Measurements from ENCODE around the gene ZFPM1.
"Not testable (repeated sequence)": the region's sequence is repeated elsewhere in the genome, so short reads cannot be mapped to it uniquely, and the experiment has no call there.

Gene ZFPM1

DNA sequence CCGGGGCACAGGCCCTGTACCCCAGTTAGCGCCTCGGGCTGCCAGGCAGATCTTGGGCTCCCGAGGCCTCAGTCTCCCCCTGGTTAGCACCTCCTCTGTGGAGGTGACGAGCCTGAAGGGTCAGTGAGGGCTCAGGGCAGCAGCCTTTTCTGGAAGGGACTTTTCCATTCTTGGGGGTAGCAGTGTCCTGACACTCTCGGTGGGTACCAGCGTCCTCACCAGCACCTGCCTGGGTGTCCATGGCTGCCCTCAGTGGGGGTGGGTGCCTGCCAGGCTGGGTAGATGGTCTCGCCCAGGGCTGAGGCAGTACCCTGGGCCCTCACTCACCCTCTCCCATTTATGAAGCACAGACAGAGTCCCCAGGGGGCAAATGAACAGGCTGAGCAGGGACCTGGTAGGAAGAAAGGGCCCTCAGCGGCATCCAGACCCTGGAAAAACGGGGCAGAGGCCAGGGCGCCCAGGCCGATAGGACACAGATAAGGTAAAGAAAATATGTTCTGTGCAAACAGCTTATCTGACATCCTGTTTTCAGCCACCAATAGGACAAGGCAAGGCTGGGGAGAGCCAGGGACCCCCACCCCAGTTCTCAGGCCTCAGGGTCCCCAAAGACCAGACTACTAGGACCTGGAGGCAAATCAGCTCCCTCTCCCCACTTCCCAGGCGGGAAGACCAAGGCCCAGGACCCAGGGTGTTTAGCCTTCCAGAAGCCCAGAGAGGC, 50.9 kb downstream of the ZFPM1 start:
- no peak for DNase-seq

GRCh38 chr16:88504489-88505404, 51.7 kb downstream of the ZFPM1 start:
- peak; percentile 19 for DNase-seq

DNA sequence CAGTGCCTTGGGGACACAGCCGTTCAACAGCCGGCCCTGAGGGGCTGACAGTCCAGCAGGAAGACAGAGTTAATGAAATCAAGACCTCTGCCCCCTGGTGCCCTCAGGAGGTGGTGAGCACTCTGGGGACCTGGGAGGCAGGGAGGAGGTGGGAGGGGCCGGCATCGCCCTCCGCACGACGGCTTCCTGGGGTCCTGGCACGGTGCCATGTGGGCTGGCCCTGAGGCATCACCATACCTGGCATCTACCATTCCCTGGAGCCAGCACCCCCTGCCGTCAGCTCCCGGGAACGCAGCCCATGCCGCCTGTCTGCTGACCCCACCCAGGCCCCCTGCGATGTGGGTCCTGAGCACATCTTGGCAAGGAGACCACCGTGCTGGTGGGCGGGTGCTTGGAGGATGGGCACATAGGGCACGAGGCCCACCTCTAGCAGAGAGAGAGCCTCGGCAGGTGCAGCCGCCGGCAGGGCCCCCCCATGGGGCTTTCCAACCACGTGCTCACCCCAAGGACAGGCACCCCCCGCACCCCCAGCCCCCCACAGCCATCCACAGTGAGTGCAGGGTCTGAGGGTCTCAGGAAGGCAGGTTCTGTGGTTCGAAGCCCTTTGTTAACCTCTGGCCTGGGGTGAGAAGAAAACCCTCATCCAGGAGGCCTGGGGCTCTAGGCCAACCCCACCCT, 52.5 kb downstream of the ZFPM1 start:
- no peak for DNase-seq

- no peak for DNase-seq
These were observed 53.6 kb downstream of the ZFPM1 start for GRCh38 chr16:88506723-88507122.

- no peak for DNase-seq
These were observed 54.2 kb downstream of the ZFPM1 start for GRCh38 chr16:88507231-88507743.

GRCh38 chr16:88508376-88508867, 55.3 kb downstream of the ZFPM1 start:
- DNase-seq = no peak

- DNase-seq = no peak
These were observed 56.0 kb downstream of the ZFPM1 start for GRCh38 chr16:88508868-88509748.

DNA sequence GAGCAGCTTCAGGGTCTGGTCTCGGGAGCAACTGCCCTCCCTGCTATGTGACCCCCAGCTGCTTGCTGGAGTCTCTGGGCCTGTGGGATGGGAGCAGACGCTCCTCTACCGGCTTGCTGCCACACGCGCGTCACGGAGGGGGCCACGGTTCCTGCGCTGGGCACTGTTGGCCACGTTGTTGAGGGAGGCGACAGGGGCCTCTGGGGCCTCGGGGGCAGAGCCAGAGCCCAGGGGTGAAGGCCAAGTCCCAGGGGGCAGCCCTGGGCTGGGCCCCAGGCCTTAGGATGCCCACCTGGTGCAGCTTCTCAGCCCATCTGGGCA, 56.6 kb downstream of the ZFPM1 start:
- DNase-seq = no peak

- no peak for DNase-seq
These were observed 57.3 kb downstream of the ZFPM1 start for GRCh38 chr16:88510091-88510994.

DNA sequence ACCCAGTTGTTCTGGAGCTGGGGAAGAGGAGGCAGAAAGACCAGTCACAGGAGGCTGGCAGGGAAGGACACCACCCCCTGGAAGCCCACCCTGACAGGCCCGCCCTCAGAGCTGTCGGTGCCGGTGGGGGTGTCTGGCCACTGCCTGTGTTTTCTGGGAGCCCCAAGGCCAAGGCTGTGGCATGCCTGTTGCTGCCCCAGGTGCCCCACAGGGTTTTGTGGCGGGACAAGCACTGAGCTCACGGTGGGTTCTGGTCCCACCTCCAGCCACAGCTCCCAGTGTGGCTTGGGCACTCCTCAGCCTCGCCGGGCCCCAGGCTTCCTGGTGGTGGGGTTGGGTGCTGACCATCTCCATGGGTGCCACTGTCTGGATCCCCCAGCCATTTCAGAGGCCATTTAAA, 58.0 kb downstream of the ZFPM1 start:
- DNase-seq = no peak

GRCh38 chr16:88511906-88512305, 58.8 kb downstream of the ZFPM1 start:
- no peak for DNase-seq

DNA sequence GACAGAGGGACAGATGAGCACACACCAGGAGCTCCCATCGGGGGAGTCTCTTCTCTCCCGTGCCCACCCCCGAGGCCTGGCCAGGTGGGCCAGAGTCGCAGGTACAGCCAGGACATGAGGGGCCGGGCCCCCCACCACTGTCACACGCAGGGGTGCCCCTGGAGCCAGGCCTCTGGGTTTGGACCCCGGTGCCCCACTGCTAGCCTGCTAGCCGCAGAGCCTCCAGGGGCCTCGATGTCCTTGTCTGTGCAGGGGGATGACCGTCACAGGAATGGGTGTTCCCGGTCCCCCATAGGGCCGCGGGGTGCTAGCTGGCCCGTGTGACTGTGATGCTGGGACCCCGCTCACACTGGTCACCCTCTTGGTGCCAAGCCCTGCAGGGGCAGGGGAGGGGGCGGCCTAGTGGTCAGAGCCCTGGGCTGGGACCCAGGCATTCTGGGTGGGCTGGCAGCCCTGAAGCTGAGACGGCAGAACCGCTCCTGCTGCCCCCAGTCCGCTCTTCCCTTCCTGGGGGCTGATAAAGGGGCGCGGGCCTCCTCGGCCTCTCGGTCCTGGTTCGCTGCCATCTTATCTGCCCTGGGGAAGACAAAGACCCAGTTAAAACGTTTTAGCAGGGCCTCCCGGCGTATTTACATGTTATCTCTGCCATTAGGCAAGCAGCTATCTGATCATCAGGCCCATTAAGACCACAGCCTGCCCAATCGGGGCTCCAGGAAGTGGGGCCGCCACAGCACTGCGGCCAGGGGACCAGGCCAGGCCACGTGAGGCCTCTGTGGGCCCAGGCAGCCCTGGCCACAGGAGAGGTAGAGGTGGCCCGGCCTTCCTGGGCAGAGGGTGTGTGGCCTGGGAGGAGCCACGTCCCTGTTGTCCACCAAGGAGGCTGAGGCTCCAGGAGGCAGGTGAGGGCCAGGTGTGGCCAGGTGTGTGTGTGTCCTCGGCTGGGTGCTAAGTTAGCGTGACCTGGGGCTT, 59.9 kb downstream of the ZFPM1 start:
- DNase-seq = no peak

DNA sequence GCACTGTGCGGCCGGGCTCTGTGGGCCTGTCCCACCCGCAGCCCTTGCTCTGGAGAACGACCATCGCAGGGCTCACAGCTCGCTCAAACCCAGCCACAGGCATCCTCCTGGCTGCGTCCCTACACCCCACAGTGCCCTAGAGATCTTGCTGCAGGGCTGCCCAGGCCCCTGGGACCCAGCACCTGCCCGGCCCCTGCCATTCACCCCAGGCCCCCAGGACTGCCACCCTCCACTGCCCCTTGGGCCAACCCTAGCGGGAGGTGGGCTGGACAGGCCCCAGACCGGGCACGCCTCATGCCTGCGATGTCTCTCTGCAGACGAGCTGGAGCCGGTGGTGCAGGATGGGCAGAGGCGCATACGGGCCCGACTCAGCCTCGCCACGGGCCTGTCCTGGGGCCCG, 61.0 kb downstream of the ZFPM1 start:
- no peak for DNase-seq

DNA sequence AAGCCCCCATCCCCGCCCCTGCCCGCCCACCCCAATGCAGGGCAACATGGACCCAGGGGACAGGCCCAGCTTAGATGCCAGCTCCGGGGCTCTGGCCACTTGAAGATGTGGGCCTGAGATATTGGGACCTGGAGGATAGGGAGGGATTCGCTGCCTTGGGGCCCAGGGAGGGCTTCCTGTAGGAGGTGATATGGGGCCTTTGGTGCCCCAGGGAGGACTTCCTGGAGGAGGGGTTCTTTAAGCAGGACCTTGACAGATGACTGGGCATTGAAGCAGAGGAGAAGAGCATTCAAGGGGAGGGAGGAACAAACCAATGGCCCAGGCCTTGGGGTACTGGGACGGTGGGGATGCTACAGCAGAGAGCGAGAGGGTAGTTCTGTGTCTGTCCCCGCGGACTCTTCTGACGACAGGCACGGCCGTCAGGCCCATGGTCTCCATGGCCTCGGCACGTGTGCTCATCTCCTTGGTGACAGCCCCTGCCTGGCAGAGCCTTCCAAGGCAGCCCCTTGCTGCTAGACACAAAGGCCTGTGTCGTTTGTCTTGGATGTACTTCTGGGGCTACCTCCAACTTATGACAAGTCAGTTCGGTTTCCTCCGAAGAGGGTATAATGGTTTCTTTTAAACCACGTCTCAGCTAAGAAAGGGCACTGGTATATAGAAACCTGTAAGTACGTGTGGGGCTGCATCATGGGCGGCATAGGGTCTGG, 61.6 kb downstream of the ZFPM1 start:
- no peak for DNase-seq

- no peak for DNase-seq
These were observed 62.3 kb downstream of the ZFPM1 start for GRCh38 chr16:88515371-88515770.

GRCh38 chr16:88515925-88516594, 63.0 kb downstream of the ZFPM1 start:
- no peak for DNase-seq

- no peak for DNase-seq
These were observed 63.6 kb downstream of the ZFPM1 start for GRCh38 chr16:88516601-88517061.

- not testable (repeated sequence) for DNase-seq
These were observed 64.2 kb downstream of the ZFPM1 start for GRCh38 chr16:88517208-88517774.
